Esophagus squamous epithelium (tissue), 5 donors: ENCODE measurements around the gene BOD1. TPM values are rescaled to one million over a fixed set of nuclear protein-coding genes. Genes with fewer than 3 reads are reported as not detected.

ENCODE experiments used
- DNase-seq: peaks from one replicate; lab custom pipeline; 2025; lab: John Stamatoyannopoulos, UW
- H3K27ac ChIP-seq, 4 donors: fragments of 200-600 bp; sonication (generic); one replicate each; pipeline ENCODE4 v1.5.1; 2016 to 2019; ENCODE audit warnings: mild to moderate bottlenecking in 1 of 4
- H3K27me3 ChIP-seq, 4 donors: fragments of 200-600 bp; sonication (generic); 1 replicate in 3 of 4; 2 replicates in 1 of 4; pipeline versions ENCODE4 v1.5.1 to v1.6.0; 2017 to 2021; ENCODE audit warnings: antibody characterized with exemption in 1 of 4
- H3K36me3 ChIP-seq, 3 donors: fragments of 200-600 bp; sonication (generic); one replicate each; pipeline ENCODE4 v1.5.1; 2016 to 2019
- H3K4me1 ChIP-seq, 3 donors: fragments of 200-600 bp; sonication (generic); one replicate each; pipeline ENCODE4 v1.5.1; 2017 to 2019
- H3K4me3 ChIP-seq, 4 donors: fragments of 200-600 bp; sonication (generic); 1 replicate in 3 of 4; 2 replicates in 1 of 4; pipeline ENCODE4 v1.5.1; 2016 to 2019; ENCODE audit warnings: mild to moderate bottlenecking in 2 of 4, moderate library complexity in 1 of 4
- H3K9me3 ChIP-seq, 3 donors: fragments of 200-600 bp; sonication (generic); one replicate each; pipeline ENCODE4 v1.5.1; 2016 to 2019
- POLR2A ChIP-seq, 4 donors: fragments of 450-650 bp; IDR thresholded peaks; one replicate each; pipeline ENCODE4 v1.6.1; 2017; ENCODE audit warnings: antibody characterized with exemption in 4 of 4, mild to moderate bottlenecking in 4 of 4, moderate library complexity in 3 of 4
- WGBS, 2 donors: methylation state at CpG; one replicate each; pipeline ENCODE4 v1.1.5; 2018; 5-methylcytosine and 5-hydroxymethylcytosine counted together
- intact Hi-C: fragments of 100-400 bp; cut with DNase I; formaldehyde crosslinking; loops from one replicate; pipeline ENCODE4 v1.15.0; 2022
- total RNA-seq, 4 donors: library from RNA; depleted of rRNA; stranded (reverse); fragments of >200 nt; gene quantifications; one replicate each; pipeline ENCODE4 v1.1.0, GENCODE V29; 2016
- TF ChIP-seq, protein P1 (sequence below), 6 experiments: fragments of 450-650 bp in 4 of 6; fragments of 200-600 bp in 2 of 6; sonication (generic) in 2 of 6; IDR thresholded peaks; one replicate each; pipeline ENCODE4 v1.5.1; 2016 to 2019; ENCODE audit warnings: antibody characterized with exemption in 6 of 6, mild to moderate bottlenecking in 4 of 6, moderate library complexity in 4 of 6
- donor health status: DM: yes; HTN: yes; CAD: no.

Gene BOD1
- total RNA-seq, 4 donors from 2014 or later = 13.8 to 43.1 (median 20.2) TPM

DNA sequence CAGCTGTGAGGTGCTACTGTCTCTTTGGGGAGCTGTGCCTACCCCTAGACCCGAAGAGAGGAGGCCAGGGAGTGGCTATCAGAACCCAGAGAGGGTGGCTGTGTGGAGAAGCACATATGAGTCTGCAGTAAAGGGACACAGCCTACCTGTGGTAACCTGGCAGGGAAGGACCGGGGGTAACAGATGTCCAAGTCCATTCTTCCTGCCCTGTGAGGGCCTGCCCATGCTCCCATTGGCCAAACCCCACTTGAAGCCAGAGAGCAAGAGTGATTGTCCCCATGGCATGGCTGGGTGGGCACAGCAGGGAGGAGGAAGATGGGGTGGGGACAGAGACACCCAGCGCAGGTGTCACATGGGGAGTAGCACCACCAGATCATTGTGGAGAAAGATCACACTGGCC lies 39.3 kb downstream of the BOD1 start:
- WGBS, 2 donors = 45 to 61% methylated on average over 2 to 3 of the region's 3 CpGs
- Histone ChIP-seq H3K9me3 (peaks cover 0 to 6% (median 3%) of the 10 kb centered on the region in 3 donors), H3K4me1 (peaks cover 0 to 9% (median 4%) of the 10 kb centered on the region in 3 donors), H3K27ac (no peak overlapping the region), H3K36me3 (no peaks in the 10 kb centered on the region), H3K4me3 (no peak overlapping the region), H3K27me3 (peaks cover 0 to 8% (median 0%) of the 10 kb centered on the region in 4 donors)
- DNase-seq = no peak
- TF ChIP-seq, protein P1, sequence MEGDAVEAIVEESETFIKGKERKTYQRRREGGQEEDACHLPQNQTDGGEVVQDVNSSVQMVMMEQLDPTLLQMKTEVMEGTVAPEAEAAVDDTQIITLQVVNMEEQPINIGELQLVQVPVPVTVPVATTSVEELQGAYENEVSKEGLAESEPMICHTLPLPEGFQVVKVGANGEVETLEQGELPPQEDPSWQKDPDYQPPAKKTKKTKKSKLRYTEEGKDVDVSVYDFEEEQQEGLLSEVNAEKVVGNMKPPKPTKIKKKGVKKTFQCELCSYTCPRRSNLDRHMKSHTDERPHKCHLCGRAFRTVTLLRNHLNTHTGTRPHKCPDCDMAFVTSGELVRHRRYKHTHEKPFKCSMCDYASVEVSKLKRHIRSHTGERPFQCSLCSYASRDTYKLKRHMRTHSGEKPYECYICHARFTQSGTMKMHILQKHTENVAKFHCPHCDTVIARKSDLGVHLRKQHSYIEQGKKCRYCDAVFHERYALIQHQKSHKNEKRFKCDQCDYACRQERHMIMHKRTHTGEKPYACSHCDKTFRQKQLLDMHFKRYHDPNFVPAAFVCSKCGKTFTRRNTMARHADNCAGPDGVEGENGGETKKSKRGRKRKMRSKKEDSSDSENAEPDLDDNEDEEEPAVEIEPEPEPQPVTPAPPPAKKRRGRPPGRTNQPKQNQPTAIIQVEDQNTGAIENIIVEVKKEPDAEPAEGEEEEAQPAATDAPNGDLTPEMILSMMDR (IDR thresholded peaks at IDR 0.05) = no peak
- TF ChIP-seq POLR2A (IDR thresholded peaks at IDR 0.05) = no peak
- intact Hi-C loops = loop anchor here (10.0 kb wide), 1 partner anchor 122 kb away; no protein-coding TSS in a partner anchor

DNA sequence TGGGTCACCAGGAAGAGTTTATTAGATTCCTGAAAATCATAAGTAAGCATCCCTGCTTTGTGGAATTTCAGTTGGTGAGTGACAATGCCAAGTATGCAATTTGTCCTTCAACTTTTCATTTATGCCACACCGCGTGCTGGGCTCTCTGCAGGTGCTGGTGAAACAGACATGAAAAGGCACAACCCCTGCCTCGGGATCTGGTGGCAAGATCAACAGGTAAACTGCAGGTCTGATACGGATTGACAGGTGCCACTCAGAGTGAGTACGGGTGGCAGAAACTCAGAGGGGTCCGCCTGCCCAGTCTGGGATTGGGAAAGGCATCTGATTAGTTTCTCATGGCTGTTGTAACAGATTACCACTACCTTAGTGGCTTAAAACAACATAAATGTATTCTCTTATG lies 40.5 kb downstream of the BOD1 start:
- H3K36me3 ChIP-seq = no peaks in the 10 kb centered on the region
- DNase-seq = no peak
- intact Hi-C loops = loop anchor here (10.0 kb wide), 1 partner anchor 121 kb away; no protein-coding TSS in a partner anchor

DNA sequence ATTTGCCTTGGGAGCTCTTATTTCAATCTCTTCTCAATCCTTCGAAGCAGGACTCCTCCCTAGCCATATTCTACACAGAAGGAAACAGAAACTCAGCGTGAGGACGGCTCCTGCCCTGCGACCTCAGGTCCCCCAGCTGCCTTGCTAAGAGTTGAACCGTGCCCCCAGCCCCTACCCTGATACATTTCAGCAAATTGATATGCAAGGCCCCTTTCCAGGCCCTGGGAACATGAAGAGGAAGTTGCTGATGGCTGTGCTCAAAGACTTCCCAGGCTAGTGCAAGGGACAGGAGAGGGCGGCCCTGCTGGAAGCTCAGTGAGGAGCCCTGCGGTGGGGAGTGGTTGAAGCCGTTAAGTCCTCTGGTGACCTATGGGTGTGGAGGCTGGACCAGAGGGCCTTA lies 41.5 kb downstream of the BOD1 start:
- intact Hi-C loops = loop anchor here (5.0 to 10.0 kb wide), 2 partner anchors 120 to 278 kb away; no protein-coding TSS in a partner anchor
- Histone ChIP-seq H3K4me3 (no peak overlapping the region), H3K9me3 (peaks cover 0 to 6% (median 3%) of the 10 kb centered on the region in 3 donors), H3K27ac (no peak overlapping the region), H3K4me1 (peaks cover 0 to 9% (median 4%) of the 10 kb centered on the region in 3 donors), H3K27me3 (peaks cover 0 to 8% (median 0%) of the 10 kb centered on the region in 4 donors), H3K36me3 (no peaks in the 10 kb centered on the region)
- no peak for TF ChIP-seq POLR2A (IDR thresholded peaks at IDR 0.05)
- TF ChIP-seq, protein P1 (IDR thresholded peaks at IDR 0.05) = no peak
- WGBS, 2 donors = 47 to 80% methylated on average over 5 of the region's 8 CpGs
- no peak for DNase-seq

More for the DNA sequence above, 40.5 kb downstream of the BOD1 start:
- H3K4me3 ChIP-seq = no peak overlapping the region
- TF ChIP-seq, protein P1 (IDR thresholded peaks at IDR 0.05) = no peak
- no peak for TF ChIP-seq POLR2A (IDR thresholded peaks at IDR 0.05)
- peaks cover 0 to 8% (median 0%) of the 10 kb centered on the region in 4 donors for H3K27me3 ChIP-seq
- 74 to 88% methylated on average over 6 of the region's 6 CpGs for WGBS, 2 donors
- H3K9me3 ChIP-seq = peaks cover 0 to 6% (median 3%) of the 10 kb centered on the region in 3 donors
- peaks cover 0 to 9% (median 4%) of the 10 kb centered on the region in 3 donors for H3K4me1 ChIP-seq
- H3K27ac ChIP-seq = no peak overlapping the region

DNA sequence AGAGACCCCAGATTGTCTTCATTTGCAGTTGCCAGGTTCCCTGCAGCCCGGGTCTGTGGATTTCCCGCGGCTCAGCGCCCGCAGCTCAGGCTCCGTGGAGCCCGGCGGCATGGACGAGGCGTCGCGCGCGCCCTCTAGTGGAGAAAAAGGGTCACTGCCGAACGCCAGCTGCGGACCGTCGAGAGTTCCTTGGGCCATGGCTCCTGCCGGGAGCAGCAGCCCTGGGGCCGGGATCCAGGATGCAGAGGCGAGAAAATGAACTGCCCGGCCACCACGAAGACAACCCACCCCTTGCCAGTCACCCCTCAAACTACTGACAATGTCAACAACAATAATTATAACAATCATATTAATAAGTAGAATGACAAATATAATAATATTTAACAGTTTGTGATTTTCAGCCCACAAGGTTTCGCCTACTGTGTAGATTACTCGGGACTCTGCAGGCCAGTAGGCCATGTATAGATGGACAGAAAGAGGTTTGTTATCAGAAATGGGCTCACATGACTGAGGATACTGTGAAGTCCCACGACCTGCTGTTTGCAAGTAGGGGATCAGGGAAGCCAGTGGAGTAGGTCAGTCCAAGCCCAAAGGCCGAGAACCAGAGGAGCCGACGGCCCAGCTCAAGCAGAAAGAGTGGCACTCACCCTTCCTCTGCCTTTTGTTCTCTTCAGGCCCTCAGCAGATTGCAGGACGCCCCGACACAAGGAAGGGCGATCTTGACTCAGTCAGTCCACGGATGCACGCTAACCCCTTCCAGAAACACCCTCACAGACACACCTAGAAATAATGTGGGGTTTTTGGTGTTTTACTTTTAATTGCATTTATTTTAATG lies 43.1 kb downstream of the BOD1 start:
- Histone ChIP-seq H3K27me3 (peaks cover 0 to 8% (median 0%) of the 10 kb centered on the region in 4 donors), H3K4me1 (peaks cover 0 to 15% (median 4%) of the 10 kb centered on the region in 3 donors), H3K36me3 (no peaks in the 10 kb centered on the region), H3K4me3 (peak overlapping the region in 1 of 4 donors; percentile 36), H3K9me3 (peaks cover 3 to 5% (median 5%) of the 10 kb centered on the region in 3 donors), H3K27ac (no peak overlapping the region)
- intact Hi-C loops = loop anchor here (5.0 to 10.0 kb wide), 2 partner anchors 119 to 276 kb away; no protein-coding TSS in a partner anchor
- WGBS, 2 donors = 27 to 69% methylated on average over 13 to 35 of the region's 35 CpGs
- DNase-seq = no peak
- TF ChIP-seq, protein P1 (IDR thresholded peaks at IDR 0.05) = peak; percentile 88 to 98 (median 96)
- TF ChIP-seq POLR2A (IDR thresholded peaks at IDR 0.05) = no peak
